H9 (cell line): Measurements from ENCODE around the gene JUP. TPM values are rescaled to one million over a fixed set of nuclear protein-coding genes. Genes with fewer than 3 reads are reported as not detected.

Experiments used
- DNase-seq: peaks from one replicate; pipeline ENCODE4 v3.0.0-alpha.2; 2017
- H2AFZ ChIP-seq: one replicate; pipeline ENCODE4 v1.6.1; 2013; ENCODE audit warnings: mild to moderate bottlenecking, low read length, control low read depth, moderate library complexity
- H2AK5ac ChIP-seq: 2 replicates; pipeline ENCODE4 v1.6.1; 2013; ENCODE audit warnings: low read length, control low read depth, mixed read lengths; ENCODE audit not compliant: insufficient read length
- H2BK120ac ChIP-seq: one replicate; pipeline ENCODE4 v1.6.1; 2013; ENCODE audit warnings: low read depth, mild to moderate bottlenecking, low read length, control low read depth, inconsistent platforms; ENCODE audit not compliant: poor library complexity, severe bottlenecking
- H2BK12ac ChIP-seq: 2 replicates; pipeline ENCODE4 v1.6.1; 2013; ENCODE audit warnings: low read length, control low read depth, mixed read lengths, low read depth; ENCODE audit not compliant: insufficient read length
- H2BK15ac ChIP-seq: 2 replicates; pipeline ENCODE4 v1.6.1; 2013; ENCODE audit warnings: low read depth, low read length, control low read depth
- H2BK20ac ChIP-seq: one replicate; pipeline ENCODE4 v1.6.1; 2013; ENCODE audit warnings: low read depth, mild to moderate bottlenecking, low read length, control low read depth, inconsistent platforms; ENCODE audit not compliant: poor library complexity, severe bottlenecking
- H2BK5ac ChIP-seq: 2 replicates; pipeline ENCODE4 v1.6.1; 2013; ENCODE audit warnings: low read length, control low read depth, mixed read lengths; ENCODE audit not compliant: insufficient read length
- H3K14ac ChIP-seq: 2 replicates; pipeline ENCODE4 v1.6.1; 2013; ENCODE audit warnings: low read length, control low read depth; ENCODE audit not compliant: insufficient read depth
- H3K18ac ChIP-seq: 2 replicates; pipeline ENCODE4 v1.6.1; 2013; ENCODE audit warnings: low read depth, mild to moderate bottlenecking, mixed read lengths, low read length, control low read depth; ENCODE audit not compliant: insufficient read length
- H3K23ac ChIP-seq: 2 replicates; pipeline ENCODE4 v1.6.1; 2013; ENCODE audit warnings: low read length, control low read depth, mixed read lengths, low read depth; ENCODE audit not compliant: insufficient read length
- H3K23me2 ChIP-seq: 2 replicates; pipeline ENCODE4 v1.6.1; 2013; ENCODE audit warnings: low read depth, mild to moderate bottlenecking, mixed read lengths, low read length, control low read depth; ENCODE audit not compliant: insufficient read length, poor library complexity, severe bottlenecking
- H3K27ac ChIP-seq: 2 replicates; pipeline ENCODE4 v1.5.1; 2013; ENCODE audit warnings: low read length, control low read depth, mixed read lengths, low read depth; ENCODE audit not compliant: insufficient read length
- H3K27me3 ChIP-seq: 2 replicates; pipeline ENCODE4 v1.6.1; 2013; ENCODE audit warnings: low read length, control low read depth, inconsistent platforms; ENCODE audit not compliant: insufficient read depth
- H3K4ac ChIP-seq: 2 replicates; pipeline ENCODE4 v1.6.1; 2013; ENCODE audit warnings: low read depth, mild to moderate bottlenecking, control low read depth, inconsistent platforms, low read length, moderate library complexity
- H3K4me1 ChIP-seq: 2 replicates; pipeline ENCODE4 v1.6.1; 2013; ENCODE audit warnings: low read length, control low read depth, inconsistent platforms; ENCODE audit not compliant: insufficient read depth
- H3K4me2 ChIP-seq: 2 replicates; pipeline ENCODE4 v1.6.1; 2013; ENCODE audit warnings: low read length, control low read depth, mixed read lengths; ENCODE audit not compliant: insufficient read length, insufficient read depth
- H3K56ac ChIP-seq: 2 replicates; pipeline ENCODE4 v1.6.1; 2013; ENCODE audit warnings: low read depth, mild to moderate bottlenecking, mixed read lengths, low read length, control low read depth; ENCODE audit not compliant: insufficient read length
- H3K79me1 ChIP-seq: 2 replicates; pipeline ENCODE4 v1.6.1; 2013; ENCODE audit warnings: low read depth, mild to moderate bottlenecking, moderate library complexity, low read length, control low read depth, inconsistent platforms; ENCODE audit not compliant: insufficient read depth, poor library complexity, severe bottlenecking
- H3K79me2 ChIP-seq: 2 replicates; pipeline ENCODE4 v1.6.1; 2013; ENCODE audit warnings: low read length, control low read depth, inconsistent platforms; ENCODE audit not compliant: insufficient read depth
- H3K9ac ChIP-seq: 2 replicates; pipeline ENCODE4 v1.6.1; 2013; ENCODE audit warnings: low read length, control low read depth, mixed read lengths; ENCODE audit not compliant: insufficient read length; ENCODE audit errors: extremely low read depth
- H3K9me3 ChIP-seq: one replicate; pipeline ENCODE4 v1.6.1; 2013; ENCODE audit warnings: low read depth, low read length, inconsistent platforms; ENCODE audit not compliant: control insufficient read depth
- H3T11ph ChIP-seq: one replicate; pipeline ENCODE4 v1.6.1; 2013; ENCODE audit warnings: mild to moderate bottlenecking, low read length, control low read depth, inconsistent platforms
- H4K20me1 ChIP-seq: one replicate; pipeline ENCODE4 v1.6.1; 2013; ENCODE audit not compliant: control insufficient read depth, insufficient read length, insufficient read depth
- H4K5ac ChIP-seq: 2 replicates; pipeline ENCODE4 v1.6.1; 2013; ENCODE audit warnings: low read depth, mild to moderate bottlenecking, mixed read lengths, low read length, control low read depth; ENCODE audit not compliant: insufficient read length
- H4K8ac ChIP-seq: replicated peaks from 2 replicates; pipeline ENCODE4 v1.6.1; 2013; ENCODE audit warnings: low read length, control low read depth, mixed read lengths, low read depth; ENCODE audit not compliant: insufficient read length
- H4K91ac ChIP-seq: 2 replicates; pipeline ENCODE4 v1.6.1; 2013; ENCODE audit warnings: low read depth, mild to moderate bottlenecking, moderate library complexity, mixed read lengths, low read length, control low read depth; ENCODE audit not compliant: insufficient read length
- H3K27ac Mint-ChIP-seq, 3 experiments: 2 replicates in 2 of 3; 3 replicates in 1 of 3; pipeline ENCODE4 v1.8.0; 2020 to 2021; ENCODE audit warnings: mixed read lengths in 3 of 3, mild to moderate bottlenecking in 1 of 3, moderate library complexity in 1 of 3
- H3K27me3 Mint-ChIP-seq: 2 replicates; pipeline ENCODE4 v1.8.0; 2021; ENCODE audit warnings: low read depth, mild to moderate bottlenecking, moderate library complexity, mixed read lengths
- H3K36me3 Mint-ChIP-seq, 3 experiments: 2 replicates in 2 of 3; 3 replicates in 1 of 3; pipeline ENCODE4 v1.8.0; 2020 to 2021; ENCODE audit warnings: low read depth in 3 of 3, mixed read lengths in 3 of 3; ENCODE audit not compliant: insufficient read depth in 1 of 3
- H3K4me1 Mint-ChIP-seq, 2 experiments: 2 replicates each; pipeline ENCODE4 v1.8.0; 2020; ENCODE audit warnings: mixed read lengths in 2 of 2
- H3K4me3 Mint-ChIP-seq, 2 experiments: 2 replicates in 1 of 2; 3 replicates in 1 of 2; pipeline ENCODE4 v1.8.0; 2020 to 2021; ENCODE audit warnings: mild to moderate bottlenecking in 2 of 2, mixed read lengths in 2 of 2, moderate library complexity in 1 of 2
- H3K9me3 Mint-ChIP-seq, 2 experiments: 2 replicates in 1 of 2; 3 replicates in 1 of 2; pipeline ENCODE4 v1.8.0; 2020; ENCODE audit warnings: mild to moderate bottlenecking in 2 of 2, mixed read lengths in 2 of 2, moderate library complexity in 1 of 2
- WGBS: extraction: QIAGEN DNeasy Blood & Tissue Kit; methylation state at CpG from one replicate; pipeline ENCODE4 v1.1.7; 2013; ENCODE audit warnings: missing lambda C conversion rate, low lambda C conversion rate, mixed read lengths; ENCODE audit not compliant: insufficient read length; ENCODE audit errors: extremely low coverage; 5-methylcytosine and 5-hydroxymethylcytosine counted together
- total RNA-seq: library from RNA; stranded (reverse); gene quantifications from 2 replicates; pipeline ENCODE4 v1.2.1, GENCODE V29; 2021
- TF ChIP-seq, protein P1 (sequence below): fragments of 200-600 bp; sonication (generic); conservative IDR thresholded peaks from 3 replicates; pipeline ENCODE4 v1.8.0; 2021; ENCODE audit warnings: antibody characterized with exemption, mild to moderate bottlenecking

Gene JUP
- total RNA-seq, 1 experiment from 2014 or later: 90.1 TPM

- Histone ChIP-seq H2BK120ac (no peak overlapping the region), H3K56ac (no peak overlapping the region), H2AFZ (no peak overlapping the region), H4K91ac (no peak overlapping the region), H3K18ac (no peak overlapping the region), H3K27me3 (no peaks in the 10 kb centered on the region), H4K5ac (no peak overlapping the region), H3K4me2 (no peak overlapping the region), H2AK5ac (no peak overlapping the region), H3K4ac (no peak overlapping the region), H3T11ph (no peak overlapping the region), H3K9ac (no peak overlapping the region), H2BK12ac (no peak overlapping the region), H3K23ac (no peak overlapping the region), H3K27ac (no peak overlapping the region), H4K8ac (no peak overlapping the region), H3K23me2 (no peaks in the 10 kb centered on the region), H2BK15ac (no peak overlapping the region), H3K9me3 (no peaks in the 10 kb centered on the region), H2BK20ac (no peak overlapping the region), H3K79me2 (no peaks in the 10 kb centered on the region), H2BK5ac (no peak overlapping the region), H3K4me1 (no peaks in the 10 kb centered on the region), H3K79me1 (no peaks in the 10 kb centered on the region), H3K14ac (no peak overlapping the region), H4K20me1 (no peaks in the 10 kb centered on the region)
- no peaks in the 10 kb centered on the region for H3K9me3 Mint-ChIP-seq
- TF ChIP-seq, protein P1, sequence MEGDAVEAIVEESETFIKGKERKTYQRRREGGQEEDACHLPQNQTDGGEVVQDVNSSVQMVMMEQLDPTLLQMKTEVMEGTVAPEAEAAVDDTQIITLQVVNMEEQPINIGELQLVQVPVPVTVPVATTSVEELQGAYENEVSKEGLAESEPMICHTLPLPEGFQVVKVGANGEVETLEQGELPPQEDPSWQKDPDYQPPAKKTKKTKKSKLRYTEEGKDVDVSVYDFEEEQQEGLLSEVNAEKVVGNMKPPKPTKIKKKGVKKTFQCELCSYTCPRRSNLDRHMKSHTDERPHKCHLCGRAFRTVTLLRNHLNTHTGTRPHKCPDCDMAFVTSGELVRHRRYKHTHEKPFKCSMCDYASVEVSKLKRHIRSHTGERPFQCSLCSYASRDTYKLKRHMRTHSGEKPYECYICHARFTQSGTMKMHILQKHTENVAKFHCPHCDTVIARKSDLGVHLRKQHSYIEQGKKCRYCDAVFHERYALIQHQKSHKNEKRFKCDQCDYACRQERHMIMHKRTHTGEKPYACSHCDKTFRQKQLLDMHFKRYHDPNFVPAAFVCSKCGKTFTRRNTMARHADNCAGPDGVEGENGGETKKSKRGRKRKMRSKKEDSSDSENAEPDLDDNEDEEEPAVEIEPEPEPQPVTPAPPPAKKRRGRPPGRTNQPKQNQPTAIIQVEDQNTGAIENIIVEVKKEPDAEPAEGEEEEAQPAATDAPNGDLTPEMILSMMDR: no peak
- WGBS: no CpG with 5 or more reads among the region's 16 CpGs
- no peaks in the 10 kb centered on the region for H3K27me3 Mint-ChIP-seq
- DNase-seq: no peak
- H3K36me3 Mint-ChIP-seq: peaks cover 61 to 91% (median 89%) of the 10 kb centered on the region in 3 experiments
- no peak overlapping the region; a peak in 1 of 7 replicates for H3K27ac Mint-ChIP-seq
- H3K4me1 Mint-ChIP-seq: no peaks in the 10 kb centered on the region
- no peak overlapping the region; a peak in 1 of 5 replicates for H3K4me3 Mint-ChIP-seq
Measured at GRCh38 chr17:41762841-41763240, 23.7 kb downstream of the JUP start.
